ENCODE data around the gene PHETA1. TPM values are rescaled to one million over a fixed set of nuclear protein-coding genes. Genes with fewer than 3 reads are reported as not detected.
A peak's percentile ranks its signal among the peaks of the same experiment; 100 is the strongest.

The PHETA1 gene, protein sequence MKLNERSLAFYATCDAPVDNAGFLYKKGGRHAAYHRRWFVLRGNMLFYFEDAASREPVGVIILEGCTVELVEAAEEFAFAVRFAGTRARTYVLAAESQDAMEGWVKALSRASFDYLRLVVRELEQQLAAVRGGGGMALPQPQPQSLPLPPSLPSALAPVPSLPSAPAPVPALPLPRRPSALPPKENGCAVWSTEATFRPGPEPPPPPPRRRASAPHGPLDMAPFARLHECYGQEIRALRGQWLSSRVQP
- 10.8 TPM for polyA plus RNA-seq (2013, experiment 1 of 2)
- polyA plus RNA-seq (2013, experiment 2 of 2), result 6.9 TPM

DNA sequence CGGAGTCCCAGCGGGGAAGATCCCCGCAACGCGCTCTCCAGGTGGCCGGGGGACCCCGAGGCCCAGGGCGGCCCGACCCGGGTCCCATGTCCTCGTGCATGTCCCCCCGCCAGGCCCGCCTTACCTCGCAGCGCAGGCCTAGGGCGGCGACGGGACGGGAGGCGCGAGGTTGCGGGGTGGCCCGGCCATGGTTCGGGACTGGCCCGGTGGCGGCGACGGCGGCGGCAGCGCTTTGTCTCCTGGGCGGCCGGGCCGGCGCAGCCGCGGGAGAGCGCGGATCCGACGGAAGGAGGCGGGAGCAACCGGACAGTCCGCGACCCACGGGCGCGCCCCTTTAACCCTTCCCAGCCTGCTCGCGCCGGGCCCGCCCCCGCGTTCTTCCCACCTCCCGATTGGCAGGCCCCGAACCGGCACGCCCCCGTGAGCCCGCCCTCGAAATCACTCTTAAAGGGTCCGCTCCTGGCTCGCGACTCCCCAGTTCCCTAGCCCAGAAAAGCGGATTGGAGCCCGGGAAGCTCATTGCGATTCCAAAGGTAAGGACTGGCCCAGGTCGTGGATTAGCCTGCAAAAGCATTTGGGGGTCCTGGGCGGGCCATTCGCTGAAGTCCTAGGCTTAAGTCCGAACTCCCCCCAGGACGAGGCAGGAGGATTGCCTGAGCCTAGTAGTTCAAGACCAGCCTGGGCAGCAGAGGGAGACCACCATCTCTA lies at the start of gene PHETA1:
Gene PHETA1, minus strand, starts transcription at position 308 of the 708 bp plus-strand sequence. CDS start 5,668 bp downstream, outside the sequence.
- Histone ChIP-seq H3K9me3 (ENCODE audit: control insufficient read depth, low read length) (no peaks in the 10 kb centered on the region), H3K27ac (ENCODE audit: low read depth, low read length, severe bottlenecking) (no peak within 1 kb of the TSS), H3K4me3 (ENCODE audit: extremely low read depth, insufficient read depth, low read length, poor library complexity, severe bottlenecking) (peak within 1 kb of the TSS; percentile 77), H3K4me1 (ENCODE audit: control insufficient read depth, insufficient read depth, low read length, poor library complexity, severe bottlenecking) (peaks cover 9% of the 10 kb centered on the region), H3K36me3 (ENCODE audit: control insufficient read depth, insufficient read depth, low read length) (peaks cover 18% of the 10 kb centered on the region)
- 0 to 1% methylated on average over 53 to 66 of the region's 72 CpGs for WGBS, 2 experiments (ENCODE audit: insufficient coverage in 2 of 2)

DNA sequence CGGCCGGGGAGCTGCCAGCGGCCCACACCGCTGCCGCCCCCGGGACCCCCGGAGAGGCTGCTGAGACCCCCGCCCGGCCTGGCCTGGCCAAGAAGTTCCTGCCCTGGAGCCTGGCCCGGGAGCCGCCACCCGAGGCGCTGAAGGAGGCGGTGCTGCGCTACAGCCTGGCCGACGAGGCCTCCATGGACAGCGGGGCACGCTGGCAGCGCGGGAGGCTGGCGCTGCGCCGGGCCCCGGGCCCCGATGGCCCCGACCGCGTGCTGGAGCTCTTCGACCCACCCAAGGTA lies 49.6 kb upstream of the PHETA1 start:
- 93 to 99% methylated on average over 26 to 30 of the region's 30 CpGs for WGBS, 2 experiments (ENCODE audit: insufficient coverage in 2 of 2)
- peaks cover 4% of the 10 kb centered on the region for H3K4me1 ChIP-seq (ENCODE audit: control insufficient read depth, insufficient read depth, low read length, poor library complexity, severe bottlenecking)
- no peak overlapping the region for H3K27ac ChIP-seq (ENCODE audit: low read depth, low read length, severe bottlenecking)
- H3K4me3 ChIP-seq (ENCODE audit: extremely low read depth, insufficient read depth, low read length, poor library complexity, severe bottlenecking), result no peak overlapping the region
- H3K9me3 ChIP-seq (ENCODE audit: control insufficient read depth, low read length), result no peaks in the 10 kb centered on the region
- H3K36me3 ChIP-seq (ENCODE audit: control insufficient read depth, insufficient read depth, low read length), result peaks cover 65% of the 10 kb centered on the region

DNA sequence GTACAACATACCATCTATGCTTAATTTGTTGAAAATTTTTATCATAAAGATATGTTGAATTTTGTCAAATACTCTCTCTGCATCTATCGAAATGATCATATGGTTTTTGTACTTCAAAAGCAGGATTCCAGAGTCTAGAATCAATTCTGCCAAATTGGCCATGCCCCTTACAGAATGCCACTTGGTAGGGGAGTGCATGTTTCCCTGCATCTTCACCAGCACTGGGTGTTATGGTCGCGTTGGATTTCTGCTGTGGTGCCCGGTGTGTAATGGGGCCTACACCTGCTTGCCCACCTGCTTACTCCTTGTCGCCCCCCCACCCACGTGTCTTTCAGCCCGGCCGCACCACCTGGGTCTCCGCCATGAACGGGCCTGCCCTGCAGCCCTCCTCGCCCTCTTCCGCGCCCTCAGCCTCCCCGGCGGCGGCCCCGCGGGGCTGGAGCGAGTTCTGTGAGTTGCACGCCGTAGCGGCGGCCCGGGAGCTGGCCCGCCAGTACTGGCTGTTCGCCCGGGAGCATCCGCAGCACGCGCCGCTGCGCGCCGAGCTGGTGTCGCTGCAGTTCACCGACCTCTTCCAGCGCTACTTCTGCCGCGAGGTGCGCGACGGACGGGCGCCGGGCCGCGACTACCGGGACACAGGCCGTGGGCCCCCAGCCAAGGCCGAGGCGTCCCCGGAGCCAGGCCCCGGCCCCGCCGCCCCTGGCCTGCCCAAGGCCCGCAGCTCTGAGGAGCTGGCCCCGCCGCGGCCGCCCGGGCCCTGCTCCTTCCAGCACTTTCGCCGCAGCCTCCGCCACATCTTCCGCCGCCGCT lies 49.1 kb upstream of the PHETA1 start:
- peaks cover 10% of the 10 kb centered on the region for H3K4me1 ChIP-seq (ENCODE audit: control insufficient read depth, insufficient read depth, low read length, poor library complexity, severe bottlenecking)
- WGBS, 2 experiments (ENCODE audit: insufficient coverage in 2 of 2), result 97 to 98% methylated on average over 61 to 66 of the region's 67 CpGs
- no peaks in the 10 kb centered on the region for H3K9me3 ChIP-seq (ENCODE audit: control insufficient read depth, low read length)
- H3K4me3 ChIP-seq (ENCODE audit: extremely low read depth, insufficient read depth, low read length, poor library complexity, severe bottlenecking), result no peak overlapping the region
- H3K36me3 ChIP-seq (ENCODE audit: control insufficient read depth, insufficient read depth, low read length), result peaks cover 62% of the 10 kb centered on the region
- no peak overlapping the region for H3K27ac ChIP-seq (ENCODE audit: low read depth, low read length, severe bottlenecking)

DNA sequence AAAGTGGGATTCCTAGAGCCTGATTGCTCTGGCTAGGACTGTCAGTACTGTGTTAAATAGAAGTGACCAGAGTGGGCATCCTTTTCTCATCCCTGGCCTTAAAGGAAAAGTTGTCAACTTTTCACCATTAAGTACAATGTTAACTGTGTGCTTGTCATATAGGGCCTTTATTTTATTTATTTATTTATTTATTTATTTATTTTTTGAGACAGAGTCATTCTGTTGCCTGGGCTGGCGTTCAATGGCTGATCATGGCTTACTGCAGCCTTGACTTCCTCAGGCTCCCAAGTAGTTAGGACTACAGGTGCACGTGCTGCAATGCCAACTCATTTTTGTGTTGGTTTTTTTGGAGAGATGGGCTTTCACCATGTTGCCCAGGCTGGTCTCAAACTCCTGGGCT lies 48.4 kb upstream of the PHETA1 start:
- H3K4me3 ChIP-seq (ENCODE audit: extremely low read depth, insufficient read depth, low read length, poor library complexity, severe bottlenecking), result no peak overlapping the region
- WGBS, 2 experiments (ENCODE audit: insufficient coverage in 2 of 2), result 88 to 100% methylated on average over 1 to 2 of the region's 2 CpGs
- peaks cover 13% of the 10 kb centered on the region for H3K4me1 ChIP-seq (ENCODE audit: control insufficient read depth, insufficient read depth, low read length, poor library complexity, severe bottlenecking)
- no peak overlapping the region for H3K27ac ChIP-seq (ENCODE audit: low read depth, low read length, severe bottlenecking)
- no peaks in the 10 kb centered on the region for H3K9me3 ChIP-seq (ENCODE audit: control insufficient read depth, low read length)
- H3K36me3 ChIP-seq (ENCODE audit: control insufficient read depth, insufficient read depth, low read length), result peaks cover 60% of the 10 kb centered on the region

DNA sequence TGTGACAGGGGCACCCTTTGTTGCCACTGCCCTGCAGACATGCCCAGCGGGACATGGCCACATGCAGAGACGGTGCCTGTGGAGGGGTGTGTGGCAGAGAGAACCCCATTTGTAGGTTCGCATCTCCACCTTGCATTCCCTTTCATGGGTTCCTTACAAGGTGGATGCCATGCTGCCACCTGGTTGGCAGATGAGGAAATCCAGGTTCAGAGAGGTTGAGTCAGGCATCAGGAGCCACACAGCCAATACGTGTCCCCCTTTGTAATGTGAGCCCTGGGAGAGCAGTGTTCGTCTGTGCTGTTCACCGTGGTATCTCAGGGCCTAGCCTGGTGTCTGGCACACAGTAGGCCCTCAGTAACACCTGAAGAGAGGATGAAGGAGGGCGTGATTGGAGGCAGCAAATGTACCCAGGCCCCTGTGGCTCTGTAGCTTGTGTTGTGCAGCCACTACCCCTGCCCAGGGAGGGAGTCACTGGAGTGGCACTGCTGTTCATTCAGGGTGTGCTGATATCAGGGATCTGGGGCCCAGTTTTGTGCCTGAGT lies 45.9 kb upstream of the PHETA1 start:
- 90 to 96% methylated on average over 7 of the region's 7 CpGs for WGBS, 2 experiments (ENCODE audit: insufficient coverage in 2 of 2)
- Histone ChIP-seq H3K36me3 (ENCODE audit: control insufficient read depth, insufficient read depth, low read length) (peaks cover 36% of the 10 kb centered on the region), H3K4me3 (ENCODE audit: extremely low read depth, insufficient read depth, low read length, poor library complexity, severe bottlenecking) (no peak overlapping the region), H3K27ac (ENCODE audit: low read depth, low read length, severe bottlenecking) (no peak overlapping the region), H3K4me1 (ENCODE audit: control insufficient read depth, insufficient read depth, low read length, poor library complexity, severe bottlenecking) (peaks cover 37% of the 10 kb centered on the region), H3K9me3 (ENCODE audit: control insufficient read depth, low read length) (no peaks in the 10 kb centered on the region)

DNA sequence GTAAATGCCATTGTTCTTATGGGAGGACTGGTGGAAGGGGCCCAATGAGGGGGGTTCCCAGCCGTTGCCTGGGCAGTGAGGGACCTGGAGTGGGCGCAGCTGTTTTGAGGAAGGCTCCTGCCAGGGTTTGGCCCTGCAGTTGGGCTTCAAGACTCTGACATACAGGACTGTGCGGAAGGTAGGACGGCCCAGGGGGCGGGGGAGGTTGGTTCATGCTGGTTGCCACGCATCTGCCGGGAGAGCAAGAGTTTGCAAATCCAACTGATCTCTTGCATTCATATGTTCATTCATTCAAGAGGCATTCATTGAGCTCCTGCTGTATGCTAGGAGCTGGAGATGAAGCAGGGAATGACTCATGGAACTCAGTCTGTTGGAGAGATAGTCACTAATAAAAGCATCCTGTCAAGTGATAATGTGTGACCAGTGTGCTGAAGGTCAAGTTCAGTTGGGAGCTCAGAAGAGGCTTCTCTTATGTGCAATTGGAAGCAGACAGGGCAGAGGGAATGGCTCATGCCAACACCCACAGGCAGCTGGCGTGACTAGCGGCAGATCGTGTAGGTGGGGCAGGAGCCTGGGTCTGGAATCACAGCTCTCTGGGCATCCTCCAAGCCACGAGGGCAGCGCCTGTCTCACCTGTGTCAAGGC lies 44.7 kb upstream of the PHETA1 start:
- peaks cover 49% of the 10 kb centered on the region for H3K4me1 ChIP-seq (ENCODE audit: control insufficient read depth, insufficient read depth, low read length, poor library complexity, severe bottlenecking)
- WGBS, 2 experiments (ENCODE audit: insufficient coverage in 2 of 2), result 87 to 95% methylated on average over 10 to 11 of the region's 12 CpGs
- H3K27ac ChIP-seq (ENCODE audit: low read depth, low read length, severe bottlenecking), result peak overlapping the region; percentile 45
- peaks cover 24% of the 10 kb centered on the region for H3K36me3 ChIP-seq (ENCODE audit: control insufficient read depth, insufficient read depth, low read length)
- H3K9me3 ChIP-seq (ENCODE audit: control insufficient read depth, low read length), result no peaks in the 10 kb centered on the region
- H3K4me3 ChIP-seq (ENCODE audit: extremely low read depth, insufficient read depth, low read length, poor library complexity, severe bottlenecking), result no peak overlapping the region

DNA sequence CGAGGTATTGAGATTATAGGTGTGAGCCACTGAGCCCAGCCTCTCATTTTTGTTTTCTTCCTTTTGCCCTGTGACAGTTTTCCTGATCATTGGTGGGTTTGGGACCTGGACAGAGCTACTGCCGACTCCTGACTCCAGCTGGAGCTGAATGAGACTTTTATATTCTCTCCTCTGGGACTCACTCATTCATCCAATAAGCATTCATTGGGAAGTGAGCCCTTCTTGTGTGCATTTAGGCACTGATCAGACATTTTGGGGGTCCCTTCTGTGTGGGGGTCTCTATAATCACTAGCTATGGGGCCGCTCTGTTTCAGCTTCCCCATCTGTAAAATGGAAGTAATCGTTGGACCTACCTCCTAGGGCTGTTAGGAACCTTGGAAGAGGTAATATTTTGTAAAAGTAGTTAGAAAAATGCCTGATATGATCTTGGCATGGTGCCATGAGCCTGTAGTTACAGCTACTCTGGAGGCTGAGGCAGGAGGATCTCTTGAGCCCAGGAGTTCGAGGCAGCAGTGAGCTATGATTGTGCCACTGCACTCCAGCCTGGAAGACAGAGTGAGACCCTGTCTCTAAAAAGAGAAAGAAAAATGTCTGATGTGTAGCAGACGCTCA lies 44.0 kb upstream of the PHETA1 start:
- H3K4me1 ChIP-seq (ENCODE audit: control insufficient read depth, insufficient read depth, low read length, poor library complexity, severe bottlenecking), result peaks cover 55% of the 10 kb centered on the region
- H3K9me3 ChIP-seq (ENCODE audit: control insufficient read depth, low read length), result no peaks in the 10 kb centered on the region
- peak overlapping the region; percentile 30 for H3K27ac ChIP-seq (ENCODE audit: low read depth, low read length, severe bottlenecking)
- H3K4me3 ChIP-seq (ENCODE audit: extremely low read depth, insufficient read depth, low read length, poor library complexity, severe bottlenecking), result no peak overlapping the region
- WGBS, 2 experiments (ENCODE audit: insufficient coverage in 2 of 2), result 75 to 80% methylated on average over 4 to 6 of the region's 6 CpGs
- peaks cover 26% of the 10 kb centered on the region for H3K36me3 ChIP-seq (ENCODE audit: control insufficient read depth, insufficient read depth, low read length)

DNA sequence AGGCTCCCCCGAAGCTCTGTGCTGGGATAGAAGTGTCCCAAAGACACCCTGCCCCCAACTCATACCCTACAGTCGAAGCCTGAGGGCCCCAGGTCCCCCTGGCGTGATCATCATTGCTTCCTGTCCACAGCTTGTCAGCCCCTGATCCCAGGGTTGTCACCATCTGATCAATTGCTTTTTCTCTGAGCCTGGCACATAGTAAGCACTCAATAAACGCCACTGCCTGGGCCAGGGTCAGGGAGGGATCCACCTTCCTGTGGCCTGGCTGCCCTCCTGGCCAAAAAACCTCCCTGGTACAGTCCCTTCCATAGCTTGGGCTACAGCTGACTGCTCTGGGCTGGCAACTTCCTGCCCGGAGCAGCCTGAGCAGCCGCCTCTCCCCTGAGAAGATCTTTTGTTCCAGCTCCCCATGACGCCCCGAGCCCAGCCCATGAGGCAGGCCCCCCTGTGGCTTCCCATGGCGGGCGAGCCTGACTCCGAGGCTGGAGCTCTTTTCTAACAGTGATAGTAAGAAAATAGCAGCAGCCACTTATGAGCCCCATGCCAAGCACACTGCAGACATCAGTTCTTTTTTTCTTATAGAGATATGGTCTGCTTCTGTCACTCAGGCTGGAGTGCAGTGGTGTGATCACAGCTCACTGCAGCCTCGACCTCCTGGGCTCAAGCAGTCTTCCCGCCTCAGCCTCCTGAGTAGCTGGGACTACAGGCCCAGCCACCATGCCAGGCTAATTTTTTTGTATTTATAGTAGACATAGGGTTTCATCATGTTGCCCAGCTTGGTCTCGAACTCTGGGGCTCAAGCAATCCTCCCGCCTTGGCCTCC lies 43.3 kb upstream of the PHETA1 start:
- Histone ChIP-seq H3K4me3 (ENCODE audit: extremely low read depth, insufficient read depth, low read length, poor library complexity, severe bottlenecking) (no peak overlapping the region), H3K9me3 (ENCODE audit: control insufficient read depth, low read length) (no peaks in the 10 kb centered on the region), H3K27ac (ENCODE audit: low read depth, low read length, severe bottlenecking) (peak overlapping the region; percentile 80)

DNA sequence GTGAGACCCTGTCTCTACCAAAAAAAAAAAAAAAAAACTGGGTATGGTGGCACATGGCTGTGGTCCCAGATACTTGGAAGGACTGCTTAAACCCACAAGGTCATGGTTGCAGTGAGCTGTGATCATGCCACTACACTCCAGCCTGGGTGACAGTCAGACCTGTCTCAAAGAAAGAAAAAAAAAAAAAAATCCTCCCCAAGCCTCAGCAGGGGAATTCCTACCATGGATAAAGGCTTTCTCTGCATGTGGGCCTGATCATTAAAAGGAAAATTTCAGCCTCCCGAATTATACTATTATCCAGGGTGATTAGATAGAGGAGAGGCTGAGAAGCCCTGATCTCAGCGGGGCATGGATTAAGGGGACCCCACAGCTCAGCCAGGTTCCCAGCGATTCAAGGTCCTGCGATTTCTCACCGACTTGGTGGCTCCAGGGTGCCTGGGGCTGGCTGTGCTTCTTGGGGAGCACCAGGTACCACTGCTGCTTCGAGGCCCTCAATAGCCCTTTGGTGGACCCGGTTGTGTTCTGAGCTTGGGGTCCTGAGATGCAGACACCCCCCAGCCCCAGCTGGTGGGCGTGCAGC lies 42.4 kb upstream of the PHETA1 start:
- Histone ChIP-seq H3K4me1 (ENCODE audit: control insufficient read depth, insufficient read depth, low read length, poor library complexity, severe bottlenecking) (peaks cover 68% of the 10 kb centered on the region), H3K27ac (ENCODE audit: low read depth, low read length, severe bottlenecking) (peak overlapping the region; percentile 20), H3K36me3 (ENCODE audit: control insufficient read depth, insufficient read depth, low read length) (peaks cover 16% of the 10 kb centered on the region), H3K4me3 (ENCODE audit: extremely low read depth, insufficient read depth, low read length, poor library complexity, severe bottlenecking) (no peak overlapping the region), H3K9me3 (ENCODE audit: control insufficient read depth, low read length) (no peaks in the 10 kb centered on the region)
- WGBS, 2 experiments (ENCODE audit: insufficient coverage in 2 of 2), result 72 to 79% methylated on average over 3 to 6 of the region's 8 CpGs

More for the DNA sequence above, 43.3 kb upstream of the PHETA1 start:
- Histone ChIP-seq H3K36me3 (ENCODE audit: control insufficient read depth, insufficient read depth, low read length) (peaks cover 21% of the 10 kb centered on the region), H3K4me1 (ENCODE audit: control insufficient read depth, insufficient read depth, low read length, poor library complexity, severe bottlenecking) (peaks cover 62% of the 10 kb centered on the region)
- whole genome bisulfite sequencing, 2 experiments (ENCODE audit: insufficient coverage in 2 of 2), result 49 to 51% methylated on average over 6 to 12 of the region's 15 CpGs
